CD4-positive, alpha-beta memory T cell (primary cell): ENCODE measurements around the gene HERPUD1. TPM values are rescaled to one million over a fixed set of nuclear protein-coding genes. Genes with fewer than 3 reads are reported as not detected.

Source experiments
- CTCF ChIA-PET: fragments of 350-600 bp; sonication (Branson Sonifier 250); formaldehyde crosslinking; loops from one replicate; lab custom pipeline; 2021; ENCODE audit warnings: inconsistent platforms; ENCODE audit not compliant: partially characterized antibody; lab: Charles Lee
- POLR2A ChIA-PET: fragments of 350-600 bp; sonication (Branson Sonifier 250); formaldehyde crosslinking; loops from one replicate; lab custom pipeline; 2021; ENCODE audit not compliant: partially characterized antibody; lab: Charles Lee
- DNase-seq, 5 donors: peaks; one replicate each; pipeline versions ENCODE4 v3.0.0 to v3.0.0-alpha.2; 2020 to 2022; ENCODE audit warnings: mixed read lengths in 1 of 5
- H3K27ac ChIP-seq: one replicate; pipeline ENCODE4 v1.7.0; 2013; ENCODE audit warnings: low read depth, low read length
- H3K27me3 ChIP-seq: 2 replicates; pipeline ENCODE4 v1.7.0; 2013; ENCODE audit warnings: mild to moderate bottlenecking, low read length, moderate library complexity; ENCODE audit not compliant: insufficient read depth
- H3K36me3 ChIP-seq: 2 replicates; pipeline ENCODE4 v1.7.0; 2013; ENCODE audit warnings: mild to moderate bottlenecking, low read length, moderate library complexity; ENCODE audit not compliant: insufficient read depth
- H3K4me1 ChIP-seq: 2 replicates; pipeline ENCODE4 v1.7.0; 2013; ENCODE audit warnings: mild to moderate bottlenecking, low read length, moderate library complexity; ENCODE audit not compliant: insufficient read depth
- H3K4me3 ChIP-seq, 2 donors: one replicate each; pipeline ENCODE4 v1.7.0; 2013; ENCODE audit warnings: low read length in 2 of 2, mild to moderate bottlenecking in 1 of 2
- H3K9me3 ChIP-seq, 2 donors: one replicate each; pipeline ENCODE4 v1.7.0; 2013; ENCODE audit warnings: low read length in 2 of 2, control low read depth in 1 of 2; ENCODE audit not compliant: control insufficient read depth in 1 of 2
- H3K27ac Mint-ChIP-seq, 7 donors: one replicate each; pipeline ENCODE4 v1.8.0; 2020 to 2021; ENCODE audit warnings: mixed read lengths in 7 of 7, mild to moderate bottlenecking in 6 of 7, inconsistent platforms in 3 of 7, moderate library complexity in 3 of 7
- H3K27me3 Mint-ChIP-seq, 2 donors: one replicate each; pipeline ENCODE4 v1.8.0; 2020 to 2021; ENCODE audit warnings: mixed read lengths in 2 of 2
- H3K36me3 Mint-ChIP-seq, 2 donors: one replicate each; pipeline ENCODE4 v1.8.0; 2020 to 2021; ENCODE audit warnings: mixed read lengths in 2 of 2, inconsistent platforms in 1 of 2, mild to moderate bottlenecking in 1 of 2
- H3K4me1 Mint-ChIP-seq, 4 donors: one replicate each; pipeline ENCODE4 v1.8.0; 2020 to 2021; ENCODE audit warnings: mixed read lengths in 4 of 4, mild to moderate bottlenecking in 1 of 4
- H3K4me3 Mint-ChIP-seq, 8 donors: one replicate each; pipeline ENCODE4 v1.8.0; 2020 to 2021; ENCODE audit warnings: mixed read lengths in 8 of 8, mild to moderate bottlenecking in 7 of 8, moderate library complexity in 6 of 8, inconsistent platforms in 3 of 8
- H3K9me3 Mint-ChIP-seq, 8 donors: one replicate each; pipeline ENCODE4 v1.8.0; 2020 to 2021; ENCODE audit warnings: mixed read lengths in 8 of 8, mild to moderate bottlenecking in 5 of 8, inconsistent platforms in 3 of 8, moderate library complexity in 1 of 8
- intact Hi-C: fragments of 100-400 bp; cut with micrococcal nuclease; formaldehyde crosslinking; loops from one replicate; pipeline ENCODE4 v1.15.1; 2023
- microRNA-seq: library from miRNA; unstranded; fragments of <30 nt; microRNA quantifications from one replicate; pipeline ENCODE4 v1.2.0, GENCODE V29; 2021; ENCODE audit warnings: borderline replicate concordance, borderline number of aligned reads, borderline microRNAs expressed, mixed read lengths
- polyA plus RNA-seq, 2 donors: library from polyadenylated mRNA; unstranded; fragments of 300-500 nt; fragmentation: Illumina TruSeq; gene quantifications; one replicate each; pipeline ENCODE4 v1.2.3, GENCODE V29; 2021
- total RNA-seq, 2 experiments: library from RNA; stranded (reverse); gene quantifications; one replicate each; pipeline ENCODE4 v1.2.3, GENCODE V29; 2021

Gene HERPUD1
- total and polyA plus RNA-seq, 4 experiments from 2014 or later, result 110 to 201 (median 133) TPM

DNA sequence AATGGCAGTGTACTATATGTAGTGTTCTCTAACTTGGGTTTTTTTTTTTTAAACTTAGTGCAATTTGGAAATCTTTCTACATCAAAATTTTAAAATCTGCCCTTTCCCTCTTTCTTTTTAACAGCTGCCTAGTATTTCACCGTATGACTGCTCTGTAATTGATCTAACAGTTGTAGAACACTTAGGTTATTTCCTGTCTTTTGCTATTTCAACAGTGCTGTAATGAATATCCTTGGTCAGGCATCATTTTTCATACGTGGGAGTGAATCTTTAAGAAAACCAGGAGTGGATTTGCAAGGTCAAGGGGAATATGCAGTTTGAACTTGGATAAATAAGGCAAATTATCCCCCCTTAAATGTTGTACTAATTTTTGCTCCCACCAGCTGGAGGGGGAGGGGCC lies 61.3 kb downstream of the HERPUD1 start:
- H3K36me3 Mint-ChIP-seq, result peaks cover 38 to 74% of the 10 kb centered on the region in 2 donors
- Histone ChIP-seq H3K27ac (peak overlapping the region; percentile 79), H3K4me1 (peaks cover 72% of the 10 kb centered on the region), H3K36me3 (peaks cover 4% of the 10 kb centered on the region), H3K27me3 (no peaks in the 10 kb centered on the region), H3K9me3 (no peaks in the 10 kb centered on the region), H3K4me3 (peak overlapping the region; percentile 30 to 31)
- peaks cover 49 to 96% (median 65%) of the 10 kb centered on the region in 4 donors for H3K4me1 Mint-ChIP-seq
- peak overlapping the region; percentile 70 to 94 (median 78) for H3K4me3 Mint-ChIP-seq
- intact Hi-C loops, result no loop called here
- CTCF ChIA-PET, result interaction anchor here (1.1 to 2.6 kb wide), 6 partner anchors 12 to 49 kb away, joined by 3 to 8 read pairs (median 4); no protein-coding TSS in a partner anchor
- POLR2A ChIA-PET, result interaction anchor here (0.6 to 6.6 kb wide), 6 partner anchors 11 to 61 kb away, joined by 3 to 110 read pairs (median 30); partner anchors contain the start of gene HERPUD1
- H3K9me3 Mint-ChIP-seq, result no peaks in the 10 kb centered on the region
- H3K27me3 Mint-ChIP-seq, result no peaks in the 10 kb centered on the region
- H3K27ac Mint-ChIP-seq, result peak overlapping the region; percentile 74 to 95 (median 87)
- no peak for DNase-seq

DNA sequence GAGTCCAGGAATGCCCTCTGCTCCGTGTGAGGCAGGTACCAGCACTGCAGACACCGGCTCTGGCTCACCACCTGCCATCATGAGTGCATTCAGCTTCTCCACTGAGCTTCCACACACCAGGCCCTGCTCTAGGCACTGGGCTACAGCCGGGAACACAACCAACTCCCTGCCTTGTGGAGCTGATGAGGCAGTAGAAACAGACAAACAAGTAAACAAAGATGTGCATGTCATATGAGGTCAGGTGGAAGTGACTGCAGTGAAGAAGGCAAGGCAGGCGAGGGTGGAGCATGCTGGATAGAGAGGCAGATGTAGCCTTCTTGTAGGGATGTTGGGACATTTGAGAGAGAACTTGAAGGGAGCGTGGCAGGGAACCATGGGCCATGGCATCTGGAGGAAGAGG lies 62.4 kb downstream of the HERPUD1 start:
- Mint-ChIP-seq H3K4me1 (peaks cover 57 to 96% (median 70%) of the 10 kb centered on the region in 4 donors), H3K9me3 (no peaks in the 10 kb centered on the region), H3K27ac (peak overlapping the region; percentile 83 to 98 (median 90)), H3K4me3 (peak overlapping the region; percentile 70 to 94 (median 78)), H3K36me3 (peaks cover 41 to 78% of the 10 kb centered on the region in 2 donors), H3K27me3 (no peaks in the 10 kb centered on the region)
- Histone ChIP-seq H3K4me1 (peaks cover 78% of the 10 kb centered on the region), H3K36me3 (peaks cover 4% of the 10 kb centered on the region), H3K4me3 (peak overlapping the region in 1 of 2 donors; percentile 42), H3K9me3 (no peaks in the 10 kb centered on the region), H3K27ac (peak overlapping the region; percentile 79), H3K27me3 (no peaks in the 10 kb centered on the region)
- CTCF ChIA-PET, result interaction anchor here (1.1 to 1.8 kb wide), 3 partner anchors 19 to 44 kb away, joined by 4 to 9 read pairs (median 8); no protein-coding TSS in a partner anchor
- DNase-seq, result no peak
- POLR2A ChIA-PET, result interaction anchor here (1.0 to 6.6 kb wide), 8 partner anchors 10 to 191 kb away, joined by 4 to 110 read pairs (median 10); partner anchors contain the start of genes HERPUD1, PSME3IP1 and RSPRY1
- intact Hi-C loops, result no loop called here

Small RNAs within 50 kb of the gene (microRNA-seq; reads per million reads assigned to microRNA genes)
- not detected for gene MIR6863

Other genes with a start within 250 kb of the HERPUD1 start
- gene MT1X, start 249.7 kb upstream of the HERPUD1 start, total RNA-seq, result 10 to 100 TPM; 21.0 to 23.7 TPM
- gene MT1X, start 249.7 kb upstream of the HERPUD1 start, polyA plus RNA-seq, result 100 to 1,000 TPM in 1 of 2 donors, 10 to 100 TPM in 1; 76.0 to 146 TPM
- gene NUP93, start 202.0 kb upstream of the HERPUD1 start, total RNA-seq, result 10 to 100 TPM; 48.0 to 56.5 TPM
- gene NUP93, start 202.0 kb upstream of the HERPUD1 start, polyA plus RNA-seq, result 10 to 100 TPM; 63.1 to 73.2 TPM
- not detected for gene SLC12A3, start 66.9 kb upstream of the HERPUD1 start, total RNA-seq
- gene SLC12A3, start 66.9 kb upstream of the HERPUD1 start, polyA plus RNA-seq, result not detected
- gene CETP, start 29.8 kb downstream of the HERPUD1 start, total RNA-seq, result not detected
- gene CETP, start 29.8 kb downstream of the HERPUD1 start, polyA plus RNA-seq, result under 1 TPM in 1 of 2 donors, not detected in 1; 0.14 TPM
- 100 to 1,000 TPM; 416 to 457 TPM for gene NLRC5, start 57.4 kb downstream of the HERPUD1 start, total RNA-seq
- 100 to 1,000 TPM in 1 of 2 donors, 10 to 100 TPM in 1; 41.6 to 151 TPM for gene NLRC5, start 57.4 kb downstream of the HERPUD1 start, polyA plus RNA-seq
- gene CPNE2, start 160.4 kb downstream of the HERPUD1 start, total RNA-seq, result 1 to 10 TPM; 3.8 to 4.1 TPM
- gene CPNE2, start 160.4 kb downstream of the HERPUD1 start, polyA plus RNA-seq, result 1 to 10 TPM; 6.7 to 6.8 TPM